Measurements from ENCODE around the gene CRTC1.
"Not testable (repeated sequence)": the region's sequence is repeated elsewhere in the genome, so short reads cannot be mapped to it uniquely, and the experiment has no call there.

CRTC1 gene

DNA sequence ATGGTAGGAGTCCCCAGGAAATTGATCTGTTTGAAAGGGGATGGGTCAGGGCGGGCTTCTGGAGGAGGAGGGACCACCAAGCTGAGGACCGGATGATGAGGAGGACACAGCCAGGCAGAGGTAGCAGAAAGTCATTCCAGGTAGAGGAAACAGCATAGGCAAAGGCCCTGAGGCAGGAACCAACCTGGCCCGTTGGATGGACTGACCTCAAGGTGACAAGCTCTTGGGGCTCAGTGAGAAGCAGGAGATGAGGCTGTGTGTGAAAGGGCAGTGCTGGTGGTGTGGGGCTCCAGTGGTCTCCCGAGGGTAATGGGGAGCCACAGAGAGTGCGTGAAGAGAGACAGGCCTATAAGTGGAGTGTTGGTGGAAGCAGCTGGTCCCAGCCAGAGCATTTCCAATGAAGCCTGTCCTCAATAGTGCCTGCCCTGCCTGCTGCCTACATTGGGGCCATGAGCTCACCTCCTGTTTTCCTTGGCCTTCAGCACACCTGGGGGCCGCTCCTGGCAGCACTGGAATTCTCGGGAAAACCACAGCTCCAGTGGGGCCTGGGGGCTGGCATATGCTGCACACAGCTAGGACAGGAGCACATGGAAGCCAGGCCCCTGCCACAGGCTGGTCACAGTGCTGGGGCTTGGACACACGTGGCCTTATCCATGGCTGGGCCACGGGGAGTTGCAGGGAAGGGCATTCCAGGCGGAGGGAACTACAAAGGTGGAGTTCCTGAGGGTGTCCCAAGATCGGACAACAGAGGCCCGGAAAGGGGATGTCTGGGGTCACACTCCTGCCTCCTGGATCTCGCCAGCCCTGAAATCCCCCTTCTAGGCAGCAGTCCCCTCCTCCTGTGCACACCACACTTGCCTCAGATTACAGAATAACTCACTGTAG lies 109.9 kb downstream of the CRTC1 start:
- DNase-seq (ENCODE audit: extremely low spot score, insufficient read length, low read depth) (no peak), FAIRE-seq (no peak)

DNA sequence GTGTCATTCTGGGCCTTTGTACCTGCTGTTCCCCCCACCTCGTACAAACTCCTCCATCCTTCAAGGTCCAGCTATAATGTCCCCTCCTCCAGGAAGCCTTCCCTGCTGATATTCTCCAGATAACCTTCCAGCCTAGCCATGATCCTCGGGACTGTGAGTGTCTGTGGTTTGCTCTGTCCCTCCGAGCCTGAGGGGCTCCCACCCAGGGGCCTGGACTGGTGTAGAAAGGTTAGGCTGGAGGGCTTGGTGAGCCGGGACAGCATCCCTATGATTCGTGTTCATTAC lies 110.5 kb downstream of the CRTC1 start:
- FAIRE-seq = no peak
- no peak for DNase-seq (ENCODE audit: extremely low spot score, insufficient read length, low read depth)

DNA sequence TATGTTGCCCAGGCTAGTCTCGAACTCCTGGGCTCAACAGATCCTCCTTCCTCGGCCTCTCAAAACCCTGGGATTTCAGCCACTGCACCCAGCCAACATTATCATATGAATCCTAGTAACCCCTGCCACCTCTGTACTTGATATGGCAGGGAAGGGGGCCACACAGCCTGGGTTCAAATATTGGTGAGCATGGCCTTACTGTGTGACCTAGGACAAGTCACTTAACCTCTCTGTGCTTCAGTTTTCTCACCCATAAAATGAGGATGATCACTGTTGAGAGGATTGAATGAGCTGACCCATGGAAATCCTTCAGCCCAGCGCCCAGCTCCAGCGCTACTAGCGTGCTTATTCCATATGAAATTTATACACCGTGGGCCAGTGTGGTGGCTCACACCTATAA lies 111.2 kb downstream of the CRTC1 start:
- no peak for DNase-seq (ENCODE audit: extremely low spot score, insufficient read length, low read depth)
- FAIRE-seq = no peak

DNA sequence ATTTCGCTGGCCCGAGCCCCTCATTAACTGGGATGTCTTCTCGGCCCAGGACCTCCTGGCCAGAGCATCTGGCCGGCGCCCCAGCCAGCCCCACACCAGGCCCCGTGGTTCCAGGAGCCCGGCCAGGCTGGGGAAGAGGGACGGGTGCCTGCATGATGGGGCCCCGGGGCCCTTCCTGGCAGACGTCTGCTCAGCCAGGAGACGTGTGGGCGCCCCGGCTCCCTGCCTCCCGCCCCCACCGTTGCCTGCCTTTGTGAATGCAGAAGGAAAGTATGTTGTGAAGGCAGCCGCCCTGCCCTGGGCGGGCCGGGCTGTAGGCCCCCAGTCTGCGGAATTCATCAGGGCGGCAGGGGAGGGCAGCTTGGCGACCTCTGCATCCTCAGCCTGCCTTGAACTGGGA lies 112.1 kb downstream of the CRTC1 start:
- DNase-seq (ENCODE audit: extremely low spot score, insufficient read length, low read depth) (no peak), FAIRE-seq (no peak)

DNA sequence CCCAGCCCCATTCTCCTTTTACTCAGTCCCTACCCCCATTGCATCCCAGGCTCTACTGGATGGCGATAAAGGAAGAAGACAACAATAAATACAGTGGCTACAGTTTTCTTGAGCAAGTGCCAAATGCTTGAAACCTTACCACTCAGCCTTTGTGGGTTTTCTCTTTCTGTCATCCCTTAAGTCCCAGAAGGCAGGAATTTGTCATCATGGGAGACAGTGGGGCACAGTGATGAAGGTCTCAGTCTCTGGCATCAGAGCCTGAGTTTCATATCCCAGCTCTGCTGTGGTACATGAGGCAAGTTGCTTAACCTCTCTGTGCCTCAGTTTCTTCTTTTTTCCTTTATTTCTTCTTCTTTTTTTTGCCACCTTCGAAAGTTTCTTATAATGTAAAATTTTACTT lies 112.8 kb downstream of the CRTC1 start:
- DNase-seq (ENCODE audit: extremely low spot score, insufficient read length, low read depth) = no peak
- no peak for FAIRE-seq

DNA sequence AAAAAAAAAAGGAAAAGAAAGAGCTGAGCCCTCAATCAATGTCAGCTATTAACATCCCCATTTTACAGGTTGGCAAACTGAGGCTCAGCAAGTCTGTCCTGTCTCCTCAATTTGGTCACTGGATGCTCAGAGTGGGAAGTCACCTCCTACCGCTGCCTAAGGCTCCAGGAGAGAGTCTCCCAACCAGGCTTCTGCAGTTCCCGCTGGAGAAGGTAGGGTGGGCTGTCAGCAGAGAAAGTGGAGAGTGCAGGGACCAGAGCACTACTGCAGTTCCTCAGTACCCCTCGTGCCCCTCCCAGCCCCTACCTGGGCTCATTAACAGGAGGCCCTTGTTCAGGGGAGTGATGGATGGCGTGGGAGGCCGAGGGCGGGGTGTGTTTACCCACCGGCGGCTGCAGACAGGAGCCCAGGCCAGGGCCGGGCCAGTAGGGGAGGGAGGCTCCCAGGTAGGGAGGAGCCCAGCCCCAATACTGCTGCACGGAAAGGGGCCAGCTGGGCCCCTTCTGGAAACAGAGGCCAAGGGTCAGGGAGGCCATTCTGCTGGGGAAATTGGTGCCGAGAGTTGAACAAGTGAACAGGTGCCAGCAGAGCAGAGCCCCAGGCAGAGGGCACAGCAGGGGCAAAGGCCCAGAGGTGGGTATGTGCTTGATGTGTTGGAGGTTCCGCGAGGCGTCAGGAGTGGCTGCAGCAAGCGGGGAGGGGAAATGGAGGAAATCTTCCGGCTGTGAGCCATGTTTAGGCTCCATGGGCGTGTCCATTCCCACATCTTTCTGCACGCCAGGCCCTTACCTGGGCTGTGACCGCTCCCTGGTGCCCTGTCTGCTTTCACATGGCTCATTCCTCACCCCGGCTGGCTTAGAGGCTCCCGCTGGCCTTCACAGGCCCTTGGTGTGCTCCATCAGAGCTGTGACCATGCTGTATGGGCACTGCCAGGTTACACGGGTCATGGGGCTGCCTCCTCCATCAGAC lies 115.2 kb downstream of the CRTC1 start:
- DNase-seq (ENCODE audit: extremely low spot score, insufficient read length, low read depth) (no peak), FAIRE-seq (no peak)

DNA sequence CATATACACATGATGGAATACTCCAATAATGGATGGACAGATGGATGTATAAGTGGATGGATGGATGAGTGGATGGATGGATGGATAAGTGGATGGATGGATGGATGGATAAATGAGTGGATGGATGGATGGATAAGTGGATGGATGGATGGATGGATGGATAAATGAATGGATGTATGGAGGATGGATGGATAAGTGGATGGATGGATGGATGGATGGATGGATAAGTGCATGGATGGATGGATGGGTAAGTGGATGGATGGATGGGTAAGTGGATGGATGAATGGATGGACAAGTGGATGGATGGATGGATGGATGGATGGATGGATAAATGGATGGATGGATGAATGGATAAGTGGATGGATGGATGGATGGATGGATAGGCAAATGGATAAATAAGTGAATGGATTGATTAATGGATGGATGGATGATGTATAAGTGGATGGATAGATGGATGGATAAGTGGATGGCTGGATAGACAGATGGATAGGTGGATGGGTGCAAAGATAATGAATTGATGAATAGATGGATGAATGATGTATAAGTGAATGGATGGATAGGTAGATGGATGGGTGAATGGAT lies 116.0 kb downstream of the CRTC1 start:
- no peak for FAIRE-seq
- no peak for DNase-seq (ENCODE audit: extremely low spot score, insufficient read length, low read depth)

DNA sequence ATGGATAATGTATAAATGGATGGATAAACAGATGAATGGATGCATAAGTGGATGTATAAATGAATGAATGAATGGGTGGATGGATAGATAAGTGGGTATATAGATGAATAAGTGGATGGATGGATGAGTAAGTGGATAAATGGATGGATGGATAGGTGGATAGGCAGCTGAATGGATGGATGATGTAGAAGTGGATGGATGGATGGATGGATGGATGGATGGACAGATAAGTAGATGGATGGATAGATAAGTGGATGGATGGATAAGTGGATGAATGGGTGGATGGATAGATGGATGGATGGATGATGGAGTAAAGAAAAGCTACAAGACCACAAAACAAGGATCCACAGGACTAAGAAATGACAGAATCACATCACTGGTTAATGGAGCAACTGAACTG lies 116.6 kb downstream of the CRTC1 start:
- DNase-seq (ENCODE audit: extremely low spot score, insufficient read length, low read depth) = no peak
- FAIRE-seq = no peak

DNA sequence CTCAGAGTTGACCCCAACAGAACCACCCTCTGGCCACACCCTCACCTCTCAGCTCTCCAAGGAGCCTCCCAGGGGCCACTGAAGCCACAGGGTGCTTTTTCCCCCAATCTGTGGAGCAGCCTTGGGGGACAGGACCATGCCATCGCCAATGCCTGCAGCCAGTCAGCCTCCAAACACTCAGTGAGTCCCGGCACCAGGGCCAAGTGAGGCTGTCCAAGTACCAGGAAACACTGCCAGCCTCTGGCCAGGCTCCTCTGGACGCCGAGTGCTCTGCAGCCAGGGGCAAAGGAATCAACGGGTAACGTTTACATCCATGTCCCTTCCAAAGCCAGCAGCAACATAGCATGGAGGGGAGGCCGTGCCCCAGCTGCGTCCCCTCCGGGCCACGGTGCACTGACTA lies 117.2 kb downstream of the CRTC1 start:
- no peak for DNase-seq (ENCODE audit: extremely low spot score, insufficient read length, low read depth)
- FAIRE-seq = no peak

DNA sequence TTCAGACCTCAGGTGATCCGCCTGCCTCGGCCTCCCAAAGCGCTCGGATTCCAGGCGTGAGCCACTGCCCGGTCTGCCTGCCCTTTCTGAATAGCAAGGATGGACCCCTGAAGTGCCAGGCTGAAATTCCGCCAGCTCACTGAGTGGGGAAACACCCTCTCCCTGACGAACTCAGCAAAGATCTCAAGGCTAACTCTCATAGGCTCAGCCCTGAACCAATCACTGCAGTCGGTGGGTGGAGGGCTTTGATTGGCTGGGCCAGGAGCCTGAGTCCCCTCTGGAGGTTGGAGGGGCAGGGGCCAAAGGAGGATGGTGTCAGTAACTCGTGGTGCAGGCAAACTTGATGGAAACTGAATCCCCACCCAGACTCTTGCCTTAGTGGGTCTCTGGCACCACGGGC lies 118.9 kb downstream of the CRTC1 start:
- DNase-seq (ENCODE audit: extremely low spot score, insufficient read length, low read depth) (no peak), FAIRE-seq (no peak)

DNA sequence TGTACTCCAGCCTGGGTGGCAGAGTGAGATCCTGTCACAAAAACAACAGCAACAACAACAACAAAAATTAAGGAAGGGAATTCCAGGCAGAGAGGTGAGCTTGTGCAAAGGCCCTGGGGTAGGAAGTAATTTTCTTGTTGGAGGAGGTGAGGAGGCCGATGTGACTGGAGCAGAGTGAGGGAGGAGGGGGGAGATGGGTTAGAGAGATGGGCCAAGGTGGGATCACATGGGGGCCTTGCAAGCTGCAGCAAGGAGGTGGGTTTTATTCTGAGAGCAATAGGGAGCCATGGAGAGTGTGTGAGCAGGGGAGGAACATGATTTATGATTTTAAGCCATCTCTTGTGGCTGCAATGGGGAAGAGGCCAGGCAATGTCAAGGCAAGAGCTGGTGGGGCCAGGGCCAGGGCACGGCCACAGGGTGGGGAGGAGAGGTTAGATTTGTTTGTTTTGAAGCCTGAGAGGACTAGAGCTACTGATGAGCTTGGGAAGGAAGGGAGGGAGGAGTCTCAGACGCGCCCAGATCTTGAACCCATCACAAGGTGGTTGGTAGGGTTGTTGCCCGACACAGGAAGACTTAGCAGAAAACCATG lies 120.2 kb downstream of the CRTC1 start:
- no peak for DNase-seq (ENCODE audit: extremely low spot score, insufficient read length, low read depth)
- no peak for FAIRE-seq

DNA sequence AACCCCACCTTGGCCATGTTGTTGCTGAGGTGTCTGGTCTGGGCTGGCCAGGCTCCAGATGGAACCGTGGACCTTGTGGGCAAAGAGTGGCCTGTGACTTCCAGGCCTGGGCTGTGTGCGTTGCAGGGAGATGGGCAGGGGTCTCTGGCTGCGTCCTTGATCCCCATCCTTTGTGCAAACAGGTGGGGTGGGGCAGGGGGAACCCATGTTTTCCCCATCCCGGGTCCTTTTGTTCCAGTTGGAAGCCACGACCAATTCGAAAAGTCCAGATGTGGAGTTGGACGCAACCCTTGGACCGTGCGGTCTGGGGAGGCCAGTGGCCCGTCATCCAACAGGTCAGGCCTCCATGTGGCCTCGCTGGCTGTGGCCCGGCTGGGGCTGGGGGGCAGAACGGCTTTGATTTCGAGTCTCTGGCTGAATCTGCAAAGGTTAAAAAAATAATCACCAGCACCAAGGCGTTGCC lies 120.7 kb downstream of the CRTC1 start:
- FAIRE-seq = no peak
- no peak for DNase-seq (ENCODE audit: extremely low spot score, insufficient read length, low read depth)

DNA sequence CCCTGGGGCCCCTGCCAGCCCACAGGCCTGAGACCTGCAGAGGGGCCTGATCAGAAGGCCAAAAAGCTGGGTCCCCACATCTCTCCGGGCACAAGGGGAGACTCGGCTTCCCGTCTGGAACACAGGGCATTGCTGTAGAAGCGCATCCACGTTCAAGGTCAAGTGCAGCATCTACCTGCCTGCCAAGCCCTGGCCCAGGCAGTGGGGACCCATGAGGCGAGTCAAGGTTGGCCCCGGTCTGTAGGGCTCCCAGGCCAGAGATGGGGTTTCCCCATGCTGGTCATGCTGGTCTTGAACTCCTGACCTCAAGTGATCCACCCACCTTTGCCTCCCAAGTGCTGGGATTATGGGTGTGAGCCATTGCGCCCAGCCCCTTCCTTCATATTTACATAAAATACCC lies 121.2 kb downstream of the CRTC1 start:
- no peak for FAIRE-seq

DNA sequence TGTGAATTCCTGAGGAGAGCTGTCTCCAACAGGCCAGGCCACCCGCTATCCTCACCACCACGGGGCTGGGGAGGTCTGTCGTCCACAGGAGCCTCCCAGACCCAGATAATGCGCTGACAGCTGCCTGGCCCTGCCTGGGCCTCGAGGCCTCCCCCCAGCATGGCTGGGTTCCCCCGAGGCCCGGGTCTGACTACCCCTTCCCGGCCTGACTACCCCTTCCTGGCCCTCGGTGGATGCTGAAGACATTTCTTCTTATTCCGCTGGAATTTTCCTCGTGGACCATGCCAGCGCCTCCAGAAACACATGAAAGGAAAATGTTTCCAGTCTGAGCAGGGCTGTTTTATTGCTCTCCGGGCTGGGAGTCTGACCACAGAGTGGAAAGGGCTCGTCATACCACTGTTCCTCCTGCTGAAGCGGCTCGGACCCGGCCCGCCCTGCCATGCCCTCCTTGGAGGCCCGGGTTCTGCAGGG lies 124.4 kb downstream of the CRTC1 start:
- no peak for FAIRE-seq

More for the DNA sequence above, 121.2 kb downstream of the CRTC1 start:
- no peak for DNase-seq (ENCODE audit: extremely low spot score, insufficient read length, low read depth)

DNA sequence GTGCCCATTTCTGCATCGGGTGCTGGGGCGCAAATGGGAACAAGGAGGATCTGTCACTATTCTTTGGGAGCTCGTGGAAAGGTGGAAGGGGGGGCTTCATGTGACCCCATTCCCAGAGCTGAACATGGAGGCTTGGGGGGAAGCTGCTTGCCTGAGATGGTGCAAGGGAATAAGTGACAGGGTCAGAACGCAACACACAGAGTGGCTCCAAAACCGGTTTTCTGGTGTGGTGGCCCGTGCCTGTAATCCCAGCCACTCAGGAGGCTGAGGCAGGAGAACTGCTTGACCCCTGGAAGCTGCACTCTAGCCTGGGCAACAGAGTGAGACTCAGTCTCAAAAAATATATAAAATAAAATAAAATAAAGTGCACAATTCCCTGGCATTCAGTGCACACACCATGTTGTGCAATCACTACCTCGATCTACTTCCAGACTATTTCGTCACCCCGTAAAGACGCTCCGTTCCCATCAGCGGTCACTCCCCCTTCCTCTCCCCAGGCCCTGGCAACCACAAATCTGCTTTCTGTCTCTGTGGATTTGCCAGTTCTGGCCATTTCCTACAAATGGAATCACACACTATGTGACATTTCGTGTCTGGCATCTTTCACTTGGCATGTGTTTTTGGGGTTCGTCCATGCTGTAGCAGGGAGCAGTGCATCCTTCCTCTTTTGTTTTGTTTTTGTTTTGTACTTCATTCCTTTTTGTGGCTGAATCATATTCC lies 125.8 kb downstream of the CRTC1 start:
- no peak for FAIRE-seq
- DNase-seq (ENCODE audit: extremely low spot score, insufficient read length, low read depth) = no peak

More for the DNA sequence above, 124.4 kb downstream of the CRTC1 start:
- no peak for DNase-seq (ENCODE audit: extremely low spot score, insufficient read length, low read depth)

DNA sequence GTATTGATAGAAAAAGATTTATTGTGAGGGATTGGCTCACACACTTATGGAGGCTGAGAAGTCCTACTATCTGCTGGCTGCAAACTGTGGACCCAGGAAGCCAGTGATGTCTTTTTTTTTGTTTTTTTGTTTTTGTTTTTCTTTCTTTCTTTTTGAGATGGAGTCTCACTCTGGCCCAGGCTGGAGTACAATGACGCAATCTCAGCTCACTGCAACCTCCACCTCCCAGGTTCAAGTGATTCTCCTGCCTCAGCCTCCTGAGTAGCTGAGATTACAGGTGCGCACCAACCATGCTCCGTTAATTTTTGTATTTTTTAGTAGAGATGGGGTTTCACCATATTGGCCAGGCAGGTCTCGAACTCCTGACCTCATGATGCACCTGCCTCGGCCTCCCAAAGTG lies 128.2 kb downstream of the CRTC1 start:
- not testable (repeated sequence) for DNase-seq (ENCODE audit: extremely low spot score, insufficient read length, low read depth); FAIRE-seq

DNA sequence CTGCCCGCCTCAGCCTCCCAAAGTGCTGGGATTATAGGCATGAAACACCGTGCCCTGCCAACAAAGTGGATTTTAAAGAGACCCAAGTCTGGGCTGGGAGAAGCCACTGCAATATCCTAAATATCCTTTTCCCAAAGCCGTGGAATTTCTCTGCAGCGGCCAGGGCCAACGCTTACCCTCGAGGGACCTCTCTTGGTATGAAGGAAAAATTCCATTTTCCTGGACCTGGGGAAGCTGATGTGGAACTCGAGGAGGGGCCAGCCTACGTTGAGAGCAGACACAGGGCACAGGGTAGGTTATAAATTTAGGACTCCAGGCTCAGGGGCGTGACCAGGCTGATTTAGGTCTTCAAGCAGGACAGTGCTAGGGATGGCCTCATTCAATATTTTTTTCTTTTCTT lies 130.6 kb downstream of the CRTC1 start:
- no peak for FAIRE-seq

DNA sequence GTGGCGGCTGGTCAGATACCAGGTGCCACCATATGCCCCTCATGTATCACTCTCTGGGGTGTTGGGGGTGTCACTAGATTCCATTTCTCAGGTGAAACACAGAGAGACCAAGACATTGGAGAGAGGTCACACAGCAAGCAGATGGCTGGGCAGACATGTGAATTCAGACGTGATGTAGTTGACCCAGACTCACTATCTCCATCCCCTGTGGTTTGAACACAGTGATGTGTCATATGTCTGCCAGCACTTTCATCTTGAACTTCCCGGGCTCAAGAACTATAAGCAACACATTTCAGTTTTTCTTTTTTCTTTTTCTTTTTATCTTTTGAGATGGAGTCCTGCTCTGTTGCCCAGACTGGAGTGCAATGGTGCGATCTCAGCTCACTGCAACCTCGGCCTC lies 132.2 kb downstream of the CRTC1 start:
- DNase-seq (ENCODE audit: extremely low spot score, insufficient read length, low read depth) = no peak

More for the DNA sequence above, 130.6 kb downstream of the CRTC1 start:
- no peak for DNase-seq (ENCODE audit: extremely low spot score, insufficient read length, low read depth)

DNA sequence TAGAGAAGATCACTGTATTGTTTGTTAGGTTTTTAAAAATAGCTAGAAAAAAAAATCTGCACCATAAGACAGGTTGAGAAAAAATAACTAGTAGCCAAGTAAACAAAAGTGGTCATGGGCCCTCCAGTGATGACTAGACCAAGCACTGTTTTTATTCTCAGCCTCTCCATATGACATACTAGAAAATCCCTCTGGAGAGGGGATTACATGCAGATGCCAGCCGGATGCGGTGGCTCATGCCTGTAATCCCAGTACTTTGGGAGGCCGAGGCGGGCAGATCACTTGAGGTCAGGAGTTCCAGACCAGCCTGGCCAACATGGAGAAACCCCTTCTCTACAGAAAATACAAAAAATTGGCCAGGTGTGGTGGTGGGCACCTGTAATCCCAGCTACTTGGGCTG lies 133.2 kb downstream of the CRTC1 start:
- not testable (repeated sequence) for DNase-seq (ENCODE audit: extremely low spot score, insufficient read length, low read depth); FAIRE-seq

More for the DNA sequence above, 132.2 kb downstream of the CRTC1 start:
- no peak for FAIRE-seq

All from GM18507 (cell line).